NCI-H2171 (cell line): ENCODE data around the gene CDH24.

Experiments used
- DNase-seq: peaks from one replicate; lab custom pipeline; 2025; lab: John Stamatoyannopoulos, UW

CDH24 gene

GRCh38 chr14:23056956-23057756 lies at the start of gene CDH24:
Gene CDH24 (minus strand): TSS chr14:23057520. CDS start chr14:23055733, 1,787 bp downstream.
- DNase-seq: no peak

GRCh38 chr14:23106747-23107045 lies 49.4 kb upstream of the CDH24 start:
- DNase-seq: no peak

- no peak for DNase-seq
Observed at GRCh38 chr14:23105348-23105824, 48.1 kb upstream of the CDH24 start.

- DNase-seq: no peak
Observed at GRCh38 chr14:23104591-23105347, 47.4 kb upstream of the CDH24 start, which contains the start of gene CIROP. Gene CIROP (minus strand): TSS chr14:23104989. CDS start chr14:23104920, 69 bp downstream.

- no peak for DNase-seq
Observed at GRCh38 chr14:23104070-23104590, 46.8 kb upstream of the CDH24 start.

- DNase-seq: no peak
Observed at GRCh38 chr14:23103581-23103980, 46.3 kb upstream of the CDH24 start.

GRCh38 chr14:23102801-23103200 lies 45.5 kb upstream of the CDH24 start:
- no peak for DNase-seq

GRCh38 chr14:23101986-23102625 lies 44.8 kb upstream of the CDH24 start:
- no peak for DNase-seq

GRCh38 chr14:23101213-23101970 lies 44.1 kb upstream of the CDH24 start:
- DNase-seq: no peak

- no peak for DNase-seq
Observed at GRCh38 chr14:23099212-23099861, 42.0 kb upstream of the CDH24 start.

GRCh38 chr14:23097786-23098185 lies 40.5 kb upstream of the CDH24 start:
- no peak for DNase-seq

GRCh38 chr14:23095196-23096108 lies 38.1 kb upstream of the CDH24 start, which contains the start of gene C14orf119:
Gene C14orf119 (plus strand): TSS chr14:23095505. CDS start chr14:23097659, 2,154 bp downstream.
- no peak for DNase-seq

GRCh38 chr14:23094666-23095195 lies 37.4 kb upstream of the CDH24 start, which contains the start of gene ACIN1:
Gene ACIN1 (minus strand): TSS chr14:23095136. CDS start chr14:23095112, 24 bp downstream.
- DNase-seq: no peak

GRCh38 chr14:23093991-23094665 lies 36.8 kb upstream of the CDH24 start:
- DNase-seq: no peak

- no peak for DNase-seq
Observed at GRCh38 chr14:23093526-23093925, 36.2 kb upstream of the CDH24 start.

- DNase-seq: no peak
Observed at GRCh38 chr14:23093104-23093503, 35.8 kb upstream of the CDH24 start.

GRCh38 chr14:23091294-23092225 lies 34.2 kb upstream of the CDH24 start:
- no peak for DNase-seq

- no peak for DNase-seq
Observed at GRCh38 chr14:23090254-23090636, 32.9 kb upstream of the CDH24 start.
